BLaER1 (cell line): ENCODE results near the gene LMO1.
A peak's percentile ranks its signal among the peaks of the same experiment; 100 is the strongest.

Experiments used
- H3K27ac ChIP-seq: shearing (Covaris generic); formaldehyde crosslinking; 2 replicates; pipeline ENCODE4 v1.8.1; 2022
- H3K27me3 ChIP-seq: shearing (Covaris generic); formaldehyde crosslinking; 2 replicates; pipeline ENCODE4 v1.8.1; 2022
- H3K36me3 ChIP-seq: shearing (Covaris generic); formaldehyde crosslinking; 2 replicates; pipeline ENCODE4 v1.8.1; 2022
- H3K4me1 ChIP-seq: shearing (Covaris generic); formaldehyde crosslinking; 2 replicates; pipeline ENCODE4 v1.8.1; 2022
- H3K4me2 ChIP-seq: shearing (Covaris generic); formaldehyde crosslinking; 2 replicates; pipeline ENCODE4 v1.8.1; 2022
- H3K4me3 ChIP-seq: shearing (Covaris generic); formaldehyde crosslinking; 2 replicates; pipeline ENCODE4 v1.8.1; 2022
- H3K9ac ChIP-seq: shearing (Covaris generic); formaldehyde crosslinking; 2 replicates; pipeline ENCODE4 v1.8.1; 2022
- H3K9me3 ChIP-seq: shearing (Covaris generic); formaldehyde crosslinking; 2 replicates; pipeline ENCODE4 v1.8.1; 2022
- H4K20me1 ChIP-seq: shearing (Covaris generic); formaldehyde crosslinking; 2 replicates; pipeline ENCODE4 v1.8.1; 2022
- Cebpa-rat ChIP-seq: shearing (Covaris generic); IDR thresholded peaks from 2 replicates; pipeline ENCODE4 v1.8.1; 2022

LMO1 gene

DNA sequence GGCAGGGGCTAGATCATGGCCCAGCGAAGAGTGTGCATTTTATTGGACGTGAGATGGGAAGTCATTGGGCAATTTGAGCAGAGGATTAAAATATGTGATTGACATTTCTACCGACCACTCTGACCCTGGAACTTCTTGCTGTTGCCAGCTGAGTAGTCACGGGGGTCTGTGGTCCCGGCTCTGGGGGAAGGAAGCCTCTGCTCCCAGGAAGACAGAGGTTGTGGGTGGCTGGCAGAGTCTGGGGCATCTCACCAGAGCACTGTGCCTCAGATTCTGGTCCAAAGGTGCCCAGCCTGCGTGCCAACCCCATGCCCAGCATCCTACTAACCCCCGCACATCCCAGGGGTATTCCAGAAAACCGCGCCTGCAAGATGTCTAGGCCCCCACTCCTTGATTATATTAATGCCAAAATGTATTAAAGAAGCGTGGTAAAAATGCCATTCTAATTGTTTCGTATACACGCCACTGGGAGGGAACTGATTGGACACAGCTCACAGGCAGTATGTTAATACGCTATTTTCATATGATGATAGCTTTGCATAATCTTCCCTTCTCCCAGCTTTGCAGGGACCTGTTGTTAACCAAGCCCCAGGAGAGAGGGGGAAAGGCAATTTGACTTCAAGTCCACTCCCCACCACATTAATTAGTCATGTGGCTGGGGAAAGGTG is 25.3 kb upstream of the LMO1 start:
- H4K20me1 ChIP-seq = no peaks in the 10 kb centered on the region
- TF ChIP-seq Cebpa-rat = no peak
- no peaks in the 10 kb centered on the region for H3K36me3 ChIP-seq
- H3K9me3 ChIP-seq = no peaks in the 10 kb centered on the region
- no peak overlapping the region for H3K4me3 ChIP-seq
- no peak overlapping the region for H3K9ac ChIP-seq
- peaks cover under 1% of the 10 kb centered on the region; the same call in 1 of the 2 replicates for H3K4me1 ChIP-seq
- H3K4me2 ChIP-seq = no peak overlapping the region
- H3K27me3 ChIP-seq = peaks cover 3% of the 10 kb centered on the region; the same call in 1 of the 2 replicates
- H3K27ac ChIP-seq = no peak overlapping the region

DNA sequence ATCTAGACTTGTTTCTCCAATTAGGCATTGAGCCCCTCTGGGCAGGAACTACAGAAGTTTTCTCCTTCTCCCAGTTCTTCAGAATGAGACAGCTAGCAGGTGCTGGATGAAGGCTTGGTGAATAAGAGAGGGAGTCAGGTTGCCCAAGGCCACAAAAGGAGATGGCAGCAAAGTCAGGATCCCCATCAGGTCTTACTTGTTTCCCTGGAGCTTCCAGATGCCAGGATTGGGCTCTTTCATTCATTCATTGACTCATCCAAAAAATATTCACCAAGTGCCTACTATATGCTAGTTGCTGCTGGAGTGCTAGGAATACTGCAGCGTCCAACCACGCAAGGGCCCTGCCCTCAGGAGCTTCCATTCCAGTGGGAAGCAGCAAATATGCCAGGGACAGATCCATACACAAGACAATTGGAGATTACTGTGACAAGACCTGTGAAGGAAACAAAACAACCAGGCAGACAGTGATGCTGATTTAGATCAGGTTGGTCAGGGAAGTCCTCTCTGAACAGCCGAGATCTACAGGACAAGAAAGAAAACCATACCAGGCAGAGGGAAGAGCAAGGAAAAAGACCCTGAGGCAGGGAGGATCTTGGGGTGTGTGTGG is 24.6 kb upstream of the LMO1 start:
- TF ChIP-seq Cebpa-rat = no peak
- H3K27ac ChIP-seq = no peak overlapping the region
- no peak overlapping the region for H3K4me2 ChIP-seq
- H3K36me3 ChIP-seq = no peaks in the 10 kb centered on the region
- no peaks in the 10 kb centered on the region for H3K9me3 ChIP-seq
- H3K27me3 ChIP-seq = peaks cover 8% of the 10 kb centered on the region; the same call in 1 of the 2 replicates
- H3K4me3 ChIP-seq = no peak overlapping the region
- H4K20me1 ChIP-seq = no peaks in the 10 kb centered on the region
- H3K9ac ChIP-seq = no peak overlapping the region
- peaks cover 4% of the 10 kb centered on the region; the same call in 1 of the 2 replicates for H3K4me1 ChIP-seq

DNA sequence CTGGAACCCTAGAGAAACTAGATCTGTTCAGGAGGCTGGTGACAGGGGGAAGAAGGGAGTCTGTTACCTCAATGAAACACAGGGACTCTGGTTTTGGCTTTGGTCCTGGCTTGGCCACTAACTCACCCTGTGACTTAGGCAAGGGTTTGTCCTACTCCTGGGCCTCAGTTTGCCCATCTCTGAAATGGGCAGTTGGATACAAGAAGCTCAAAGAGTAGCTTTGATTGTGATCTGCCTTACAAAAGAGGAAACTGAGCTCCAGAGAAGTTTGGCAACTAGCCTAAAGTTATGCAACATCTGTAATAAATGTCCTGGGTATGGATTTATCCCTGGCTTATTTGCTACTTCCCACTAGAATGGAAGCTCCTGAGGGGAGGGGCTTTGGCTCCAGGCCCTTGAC is 24.0 kb upstream of the LMO1 start:
- Histone ChIP-seq H3K27ac (no peak overlapping the region), H3K4me1 (peaks cover 4% of the 10 kb centered on the region; the same call in 1 of the 2 replicates), H3K4me2 (no peak overlapping the region), H3K36me3 (no peaks in the 10 kb centered on the region), H3K9me3 (no peaks in the 10 kb centered on the region), H3K9ac (no peak overlapping the region), H4K20me1 (no peaks in the 10 kb centered on the region), H3K27me3 (peaks cover 13% of the 10 kb centered on the region; the same call in 1 of the 2 replicates), H3K4me3 (no peak overlapping the region)
- no peak for TF ChIP-seq Cebpa-rat

DNA sequence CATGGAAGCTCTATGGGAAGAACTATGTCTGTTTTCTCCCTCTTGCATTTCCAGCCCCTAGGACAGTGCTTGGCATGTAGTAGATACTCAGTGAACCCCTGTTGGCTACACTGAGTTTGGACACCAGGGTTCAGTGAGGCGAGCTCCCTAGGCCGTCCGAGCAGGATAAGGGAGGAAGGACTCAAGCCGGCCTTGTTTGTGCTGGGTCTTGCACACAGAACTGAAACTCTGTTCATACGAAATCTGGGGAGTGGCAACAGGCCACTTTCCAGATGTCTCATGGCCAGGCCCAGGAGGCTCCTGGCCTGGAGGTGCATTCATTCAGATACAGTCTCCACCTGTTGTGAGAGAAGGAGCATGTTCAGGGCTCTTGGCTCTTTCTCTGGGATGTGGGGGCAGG is 23.6 kb upstream of the LMO1 start:
- H4K20me1 ChIP-seq = no peaks in the 10 kb centered on the region
- H3K4me2 ChIP-seq = no peak overlapping the region
- H3K9ac ChIP-seq = no peak overlapping the region
- no peaks in the 10 kb centered on the region for H3K36me3 ChIP-seq
- peaks cover 4% of the 10 kb centered on the region; the same call in 1 of the 2 replicates for H3K4me1 ChIP-seq
- no peak overlapping the region for H3K27ac ChIP-seq
- peaks cover 17% of the 10 kb centered on the region; the same call in 1 of the 2 replicates for H3K27me3 ChIP-seq
- TF ChIP-seq Cebpa-rat = no peak
- H3K9me3 ChIP-seq = no peaks in the 10 kb centered on the region
- no peak overlapping the region for H3K4me3 ChIP-seq

DNA sequence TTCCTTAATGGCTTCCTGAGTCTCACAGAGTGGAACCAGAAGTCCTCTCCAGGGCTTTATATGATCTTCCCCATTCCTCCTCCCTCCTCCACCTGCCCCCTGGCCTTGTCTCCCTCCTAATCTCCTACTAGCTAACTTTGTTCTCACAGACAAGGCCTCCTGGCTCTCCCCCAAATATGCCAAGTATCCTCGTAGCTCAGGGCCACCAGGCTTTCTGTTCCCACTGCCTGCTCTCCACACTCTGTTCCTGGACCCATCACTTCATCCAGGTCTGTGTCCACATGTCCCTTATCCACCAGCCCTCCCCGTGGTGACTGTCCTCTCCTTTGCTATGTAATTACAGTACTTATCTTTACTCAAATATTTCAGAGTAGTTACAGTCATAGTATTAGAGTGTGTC is 23.2 kb upstream of the LMO1 start:
- no peak for TF ChIP-seq Cebpa-rat
- H3K36me3 ChIP-seq = no peaks in the 10 kb centered on the region
- peaks cover 17% of the 10 kb centered on the region; the same call in 1 of the 2 replicates for H3K27me3 ChIP-seq
- H3K9me3 ChIP-seq = no peaks in the 10 kb centered on the region
- no peak overlapping the region for H3K4me3 ChIP-seq
- H3K4me2 ChIP-seq = no peak overlapping the region
- no peak overlapping the region for H3K27ac ChIP-seq
- no peak overlapping the region for H3K9ac ChIP-seq
- peaks cover 4% of the 10 kb centered on the region; the same call in 1 of the 2 replicates for H3K4me1 ChIP-seq
- H4K20me1 ChIP-seq = no peaks in the 10 kb centered on the region

DNA sequence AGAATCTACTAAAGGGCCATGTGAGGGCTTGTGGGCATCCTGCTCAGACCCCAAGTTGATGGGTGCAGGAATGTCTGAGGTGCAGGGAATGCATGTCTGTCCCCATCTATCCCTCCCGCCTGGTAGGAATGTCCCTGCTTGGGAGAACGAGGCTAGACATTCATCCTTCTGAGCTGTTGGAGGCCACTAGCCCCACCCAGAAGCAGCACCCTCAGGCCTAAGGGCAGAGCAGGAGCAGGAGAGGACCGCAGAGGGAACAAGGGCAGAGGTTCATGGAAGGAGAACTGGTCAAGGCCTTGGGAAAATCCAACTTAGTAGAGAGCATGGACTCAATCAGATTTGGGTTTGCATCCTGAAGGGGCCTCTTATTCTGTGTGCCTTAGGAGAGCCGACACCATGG is 22.1 kb upstream of the LMO1 start:
- H4K20me1 ChIP-seq = no peaks in the 10 kb centered on the region
- H3K36me3 ChIP-seq = no peaks in the 10 kb centered on the region
- H3K9ac ChIP-seq = no peak overlapping the region
- no peaks in the 10 kb centered on the region for H3K9me3 ChIP-seq
- no peak overlapping the region for H3K4me3 ChIP-seq
- no peak overlapping the region for H3K27ac ChIP-seq
- peaks cover 4% of the 10 kb centered on the region; the same call in 1 of the 2 replicates for H3K4me1 ChIP-seq
- H3K4me2 ChIP-seq = no peak overlapping the region
- no peak for TF ChIP-seq Cebpa-rat
- peaks cover 17% of the 10 kb centered on the region; the same call in 1 of the 2 replicates for H3K27me3 ChIP-seq

DNA sequence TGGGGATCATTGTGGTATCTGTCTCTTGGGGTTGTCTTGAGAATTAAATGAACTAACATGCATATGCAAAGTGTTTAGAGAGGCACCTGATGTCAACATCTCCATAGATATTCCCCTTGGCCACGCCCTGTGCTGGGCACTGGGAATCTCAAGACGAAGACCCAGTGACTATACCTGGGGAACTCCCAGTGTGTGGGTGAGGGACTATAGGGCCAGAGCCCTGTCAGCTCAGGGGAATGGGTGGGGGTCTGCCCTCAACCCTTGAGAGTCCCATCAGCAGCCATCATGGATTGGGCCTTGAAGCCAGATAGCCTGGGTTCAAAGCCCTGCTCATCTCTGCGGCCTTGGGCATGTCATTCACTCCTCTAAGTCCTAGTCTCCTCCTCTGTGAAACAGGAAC is 21.6 kb upstream of the LMO1 start:
- no peak overlapping the region for H3K27ac ChIP-seq
- H3K9me3 ChIP-seq = no peaks in the 10 kb centered on the region
- H3K36me3 ChIP-seq = no peaks in the 10 kb centered on the region
- peaks cover 17% of the 10 kb centered on the region; the same call in 1 of the 2 replicates for H3K27me3 ChIP-seq
- no peak for TF ChIP-seq Cebpa-rat
- H4K20me1 ChIP-seq = no peaks in the 10 kb centered on the region
- no peak overlapping the region for H3K4me2 ChIP-seq
- no peak overlapping the region for H3K9ac ChIP-seq
- peaks cover 4% of the 10 kb centered on the region; the same call in 1 of the 2 replicates for H3K4me1 ChIP-seq
- H3K4me3 ChIP-seq = no peak overlapping the region

DNA sequence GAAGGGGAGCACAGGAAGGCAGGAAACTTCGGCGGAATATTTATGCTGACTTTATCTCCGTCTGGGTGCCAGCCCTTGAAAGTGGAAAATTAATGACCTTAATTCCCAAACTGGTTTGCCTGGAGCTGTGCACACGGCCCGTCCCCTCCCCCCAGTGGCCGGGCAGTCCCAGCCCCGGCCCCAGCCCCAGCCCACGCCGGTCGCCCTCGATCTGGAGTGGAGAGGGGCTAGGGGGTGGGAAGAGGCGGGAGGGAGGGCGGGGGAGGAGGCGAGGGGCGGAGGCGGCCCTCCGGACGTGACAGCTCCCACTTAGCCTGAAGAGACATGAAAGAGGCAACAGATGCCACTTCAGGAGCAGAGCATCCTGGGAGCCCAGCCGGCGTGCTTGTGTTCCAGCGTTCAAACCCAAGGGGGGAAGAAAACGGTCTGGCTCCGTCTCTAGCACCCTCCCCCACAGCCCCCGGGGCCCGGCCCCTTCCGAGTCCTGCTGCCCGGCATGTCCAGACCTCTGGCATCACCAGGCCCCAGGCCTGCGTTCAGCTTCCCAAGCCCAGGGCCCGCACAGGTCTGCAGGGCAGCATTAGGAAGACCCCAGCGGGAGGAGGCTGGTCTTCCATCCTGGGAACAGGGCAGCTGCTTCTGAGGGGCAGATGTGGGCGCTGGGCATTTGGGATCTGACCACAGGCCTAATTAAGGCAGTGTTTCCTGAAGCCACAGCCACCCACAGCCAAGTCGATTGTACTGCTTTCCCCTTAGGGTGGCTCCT is 20.0 kb upstream of the LMO1 start:
- no peaks in the 10 kb centered on the region for H3K9me3 ChIP-seq
- H3K27me3 ChIP-seq = peaks cover 17% of the 10 kb centered on the region; the same call in 1 of the 2 replicates
- no peak overlapping the region for H3K27ac ChIP-seq
- no peaks in the 10 kb centered on the region for H3K36me3 ChIP-seq
- no peak overlapping the region for H3K4me3 ChIP-seq
- peak overlapping the region; percentile 17; the same call in 1 of the 2 replicates for H3K4me2 ChIP-seq
- no peak overlapping the region for H3K9ac ChIP-seq
- H4K20me1 ChIP-seq = no peaks in the 10 kb centered on the region
- peaks cover 4% of the 10 kb centered on the region; the same call in 1 of the 2 replicates for H3K4me1 ChIP-seq
- no peak for TF ChIP-seq Cebpa-rat

DNA sequence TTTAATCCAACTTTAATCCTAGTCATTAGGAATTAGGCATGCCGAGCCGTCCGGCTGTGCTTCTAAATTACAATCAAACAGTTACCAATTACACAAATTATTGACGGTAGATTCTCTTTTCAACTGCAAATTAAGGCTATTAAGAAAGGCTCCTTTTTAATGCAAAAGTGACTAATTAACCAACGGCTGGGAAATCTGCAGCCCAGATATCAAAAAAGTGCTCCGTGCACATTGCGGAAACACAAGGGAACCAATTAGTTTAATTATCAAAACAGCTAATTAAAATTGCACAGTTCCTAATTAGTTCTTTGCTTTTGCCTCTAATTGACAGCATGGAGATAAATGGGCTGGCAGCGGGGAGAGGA is 19.4 kb upstream of the LMO1 start:
- no peak for TF ChIP-seq Cebpa-rat
- H3K27me3 ChIP-seq = peaks cover 17% of the 10 kb centered on the region; the same call in 1 of the 2 replicates
- H3K9me3 ChIP-seq = no peaks in the 10 kb centered on the region
- no peak overlapping the region for H3K9ac ChIP-seq
- H3K4me2 ChIP-seq = no peak overlapping the region
- H3K4me1 ChIP-seq = peaks cover 4% of the 10 kb centered on the region; the same call in 1 of the 2 replicates
- no peak overlapping the region for H3K27ac ChIP-seq
- H3K36me3 ChIP-seq = no peaks in the 10 kb centered on the region
- no peak overlapping the region for H3K4me3 ChIP-seq
- H4K20me1 ChIP-seq = no peaks in the 10 kb centered on the region
